Measurements from ENCODE around the gene PPP3R1. TPM values are rescaled to one million over a fixed set of nuclear protein-coding genes. Genes with fewer than 3 reads are reported as not detected.

Gene PPP3R1
- total RNA-seq, 5 donors from 2014 or later (not counting 1 experiment from before 2014, with no cell fraction given), result 53.2 to 65.0 (median 57.7) TPM

DNA sequence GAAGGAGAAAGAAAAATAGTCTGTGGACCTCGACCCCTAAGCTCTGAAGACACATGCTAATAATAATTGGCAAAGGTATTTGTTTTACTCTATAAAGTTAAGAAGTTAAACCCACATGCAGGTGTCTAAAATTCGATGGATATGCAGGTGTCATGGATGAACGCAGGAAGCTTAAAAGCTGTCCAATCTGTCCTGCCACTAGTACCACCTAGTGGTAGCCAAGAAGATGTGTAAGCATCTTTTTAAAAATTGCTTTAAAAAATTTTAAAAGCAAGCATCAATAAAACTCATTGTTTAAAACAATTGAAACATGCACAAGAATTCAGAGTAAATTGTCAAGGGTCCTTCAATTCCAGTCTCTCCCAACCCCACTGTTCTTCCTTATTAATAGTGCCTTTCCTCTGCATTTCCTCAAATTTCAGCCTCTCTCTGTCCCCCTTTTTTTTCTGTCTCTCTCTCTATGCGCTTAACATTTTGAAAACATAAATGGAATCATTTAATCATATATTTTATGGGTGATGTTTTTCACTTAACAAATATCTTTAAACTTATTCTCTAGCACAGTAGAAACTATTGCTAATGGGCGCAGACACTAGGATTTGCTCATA, 30.6 kb upstream of the PPP3R1 start:
- no peak overlapping the region for H3K4me3 ChIP-seq (ENCODE audit: control insufficient read depth in 1 of 2, extremely low read depth in 1 of 2, low read length in 1 of 2)
- DNase-seq, result peak in 14 of 35 experiments; percentile 2 to 67 (median 13)
- H3K9me3 ChIP-seq, result no peaks in the 10 kb centered on the region
- no peak overlapping the region for H3K4me3 Mint-ChIP-seq
- H3K36me3 ChIP-seq (ENCODE audit: control insufficient read depth in 2 of 2, extremely low read depth in 1 of 2, insufficient read depth in 1 of 2, low read length in 1 of 2), result no peaks in the 10 kb centered on the region
- no peak overlapping the region for H3K27ac Mint-ChIP-seq
- H3K27me3 Mint-ChIP-seq, result peaks cover 24% of the 10 kb centered on the region in 2 donors
- no peak overlapping the region for H3K27ac ChIP-seq (ENCODE audit: low read length)
- ChIA-PET POLR2A (no interaction called here), CTCF (interaction anchor here (0.7 to 4.6 kb wide), 18 partner anchors 9 to 163 kb away, joined by 3 to 48 read pairs (median 4); no protein-coding TSS in a partner anchor)
- peaks cover 0 to 7% of the 10 kb centered on the region in 2 experiments for H3K27me3 ChIP-seq (replicated peaks in 1 of 2; ENCODE audit: control insufficient read depth in 2 of 2, extremely low read depth in 1 of 2, insufficient read depth in 2 of 2, low read length in 1 of 2)
- H3K9me3 Mint-ChIP-seq, result no peaks in the 10 kb centered on the region
- peaks cover 0 to 5% (median 5%) of the 10 kb centered on the region in 3 donors for H3K4me1 Mint-ChIP-seq
- ATAC-seq (replicated peaks in 1 of 4), result peak in 3 of 4 experiments; percentile 32 to 69 (median 54)
- no peaks in the 10 kb centered on the region for H3K36me3 Mint-ChIP-seq
- H3K4me1 ChIP-seq (ENCODE audit: control insufficient read depth in 1 of 2, extremely low read depth in 1 of 2, insufficient read depth in 2 of 2, low read length in 2 of 2), result no peaks in the 10 kb centered on the region
- WGBS (ENCODE audit: insufficient coverage), result no CpG with 5 or more reads among the region's 5 CpGs

DNA sequence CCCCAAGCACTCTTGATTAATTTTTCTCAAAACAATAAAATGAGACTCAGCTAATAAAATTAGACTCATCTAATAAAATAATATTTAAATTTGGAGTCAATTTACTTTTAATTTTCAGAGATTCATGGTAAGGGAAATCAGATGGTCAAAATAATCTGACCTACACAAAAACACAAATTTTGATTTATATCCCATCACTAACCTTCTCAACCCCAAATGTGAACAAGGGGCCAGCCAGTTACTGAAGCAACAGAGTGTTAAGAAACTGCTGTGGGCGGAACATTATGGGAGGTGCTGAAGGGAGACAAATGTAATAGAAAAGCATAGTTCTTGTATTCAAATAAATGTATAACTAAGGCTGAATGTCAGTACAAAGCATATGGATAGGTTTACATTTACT, 28.5 kb upstream of the PPP3R1 start:
- H3K4me1 ChIP-seq (ENCODE audit: control insufficient read depth in 1 of 2, extremely low read depth in 1 of 2, insufficient read depth in 2 of 2, low read length in 2 of 2), result no peaks in the 10 kb centered on the region
- no peak overlapping the region for H3K4me3 ChIP-seq (ENCODE audit: control insufficient read depth in 1 of 2, extremely low read depth in 1 of 2, low read length in 1 of 2)
- WGBS (ENCODE audit: insufficient coverage), result no CpG with 5 or more reads among the region's 1 CpG
- no peaks in the 10 kb centered on the region for H3K9me3 Mint-ChIP-seq
- H3K4me3 Mint-ChIP-seq, result no peak overlapping the region
- H3K27me3 Mint-ChIP-seq, result peaks cover 18 to 33% of the 10 kb centered on the region in 2 donors
- H3K4me1 Mint-ChIP-seq, result peaks cover 0 to 5% (median 5%) of the 10 kb centered on the region in 3 donors
- DNase-seq (no peak), ATAC-seq (replicated peaks in 1 of 4) (no peak)
- ChIA-PET POLR2A (interaction anchor here in 1 of 2 donors (0.6 kb wide), 1 partner anchor 9 kb away, joined by 7 read pairs; no protein-coding TSS in a partner anchor), CTCF (interaction anchor here in 1 of 2 donors (0.7 to 2.2 kb wide), 3 partner anchors 8 to 158 kb away, joined by 3 to 9 read pairs (median 3); no protein-coding TSS in a partner anchor)
- H3K27ac Mint-ChIP-seq, result no peak overlapping the region
- no peaks in the 10 kb centered on the region for H3K36me3 ChIP-seq (ENCODE audit: control insufficient read depth in 2 of 2, extremely low read depth in 1 of 2, insufficient read depth in 1 of 2, low read length in 1 of 2)
- no peak overlapping the region for H3K27ac ChIP-seq (ENCODE audit: low read length)
- peaks cover 0 to 9% of the 10 kb centered on the region in 2 experiments for H3K27me3 ChIP-seq (replicated peaks in 1 of 2; ENCODE audit: control insufficient read depth in 2 of 2, extremely low read depth in 1 of 2, insufficient read depth in 2 of 2, low read length in 1 of 2)
- H3K36me3 Mint-ChIP-seq, result no peaks in the 10 kb centered on the region
- no peaks in the 10 kb centered on the region for H3K9me3 ChIP-seq

DNA sequence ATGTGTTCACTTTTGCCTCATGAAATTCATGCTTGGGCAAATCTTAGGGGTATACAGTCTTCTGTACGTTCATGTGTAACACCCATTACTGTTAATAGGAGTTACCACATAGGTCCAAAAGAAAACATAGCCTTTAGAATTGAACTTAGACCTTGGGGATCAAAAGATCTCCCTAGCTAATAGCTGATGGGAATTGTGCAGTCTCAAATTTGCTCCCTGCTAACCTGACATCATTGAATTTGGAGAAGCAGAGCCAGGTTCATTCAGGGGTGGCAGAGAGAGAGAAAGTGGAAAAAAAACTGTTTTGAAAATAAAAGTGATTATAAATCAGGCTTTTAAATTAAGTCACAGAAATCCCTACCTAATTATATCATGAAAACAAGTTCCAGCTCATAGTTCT, 28.0 kb upstream of the PPP3R1 start:
- H3K27me3 Mint-ChIP-seq, result peaks cover 18 to 34% of the 10 kb centered on the region in 2 donors
- POLR2A ChIA-PET, result no interaction called here
- H3K9me3 Mint-ChIP-seq, result no peaks in the 10 kb centered on the region
- Histone ChIP-seq H3K36me3 (ENCODE audit: control insufficient read depth in 2 of 2, extremely low read depth in 1 of 2, insufficient read depth in 1 of 2, low read length in 1 of 2) (no peaks in the 10 kb centered on the region), H3K4me1 (ENCODE audit: control insufficient read depth in 1 of 2, extremely low read depth in 1 of 2, insufficient read depth in 2 of 2, low read length in 2 of 2) (no peaks in the 10 kb centered on the region), H3K27ac (ENCODE audit: low read length) (no peak overlapping the region), H3K9me3 (no peaks in the 10 kb centered on the region), H3K4me3 (ENCODE audit: control insufficient read depth in 1 of 2, extremely low read depth in 1 of 2, low read length in 1 of 2) (no peak overlapping the region), H3K27me3 (replicated peaks in 1 of 2; ENCODE audit: control insufficient read depth in 2 of 2, extremely low read depth in 1 of 2, insufficient read depth in 2 of 2, low read length in 1 of 2) (peaks cover 0 to 9% of the 10 kb centered on the region in 2 experiments)
- no peak overlapping the region for H3K4me3 Mint-ChIP-seq
- H3K36me3 Mint-ChIP-seq, result no peaks in the 10 kb centered on the region
- DNase-seq (no peak), ATAC-seq (replicated peaks in 1 of 4) (no peak)
- CTCF ChIA-PET, result interaction anchor here in 1 of 2 donors (0.7 to 2.2 kb wide), 3 partner anchors 8 to 157 kb away, joined by 3 to 9 read pairs (median 3); no protein-coding TSS in a partner anchor
- H3K4me1 Mint-ChIP-seq, result peaks cover 0 to 5% (median 5%) of the 10 kb centered on the region in 3 donors
- no peak overlapping the region for H3K27ac Mint-ChIP-seq
- no CpG with 5 or more reads among the region's 1 CpG for WGBS (ENCODE audit: insufficient coverage)

DNA sequence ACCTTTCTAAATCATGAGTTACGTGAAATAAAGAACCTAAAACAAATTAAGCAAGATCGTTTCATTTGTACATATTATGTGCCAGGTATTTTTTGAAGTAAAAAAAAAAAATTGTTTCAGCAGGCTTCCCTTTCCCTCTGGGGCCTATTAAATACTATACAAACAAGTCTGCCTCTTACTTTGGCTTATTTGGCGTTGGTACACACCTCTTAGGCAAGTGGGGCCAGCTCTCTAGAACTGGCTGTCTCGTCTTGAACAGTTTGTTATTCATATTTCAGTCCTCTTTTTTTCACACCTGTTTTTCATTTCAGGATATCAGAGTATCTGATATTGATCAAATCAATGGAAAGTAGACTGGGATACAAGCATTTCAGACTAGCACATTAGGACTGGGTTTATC, 27.4 kb upstream of the PPP3R1 start:
- no peak overlapping the region for H3K27ac ChIP-seq (ENCODE audit: low read length)
- H3K27me3 Mint-ChIP-seq, result peaks cover 18 to 33% of the 10 kb centered on the region in 2 donors
- no peak overlapping the region for H3K4me3 ChIP-seq (ENCODE audit: control insufficient read depth in 1 of 2, extremely low read depth in 1 of 2, low read length in 1 of 2)
- no peaks in the 10 kb centered on the region for H3K9me3 Mint-ChIP-seq
- no peak overlapping the region for H3K27ac Mint-ChIP-seq
- WGBS (ENCODE audit: insufficient coverage), result 63% methylated on average over 2 of the region's 4 CpGs
- no peak overlapping the region for H3K4me3 Mint-ChIP-seq
- POLR2A ChIA-PET, result interaction anchor here in 1 of 2 donors (0.6 to 0.8 kb wide), 3 partner anchors 9 to 150 kb away, joined by 3 read pairs; partner anchors contain the start of gene PNO1
- no peaks in the 10 kb centered on the region for H3K36me3 Mint-ChIP-seq
- no peak for ATAC-seq (replicated peaks in 1 of 4)
- no peaks in the 10 kb centered on the region for H3K9me3 ChIP-seq
- H3K4me1 Mint-ChIP-seq, result peaks cover 0 to 5% (median 5%) of the 10 kb centered on the region in 3 donors
- H3K27me3 ChIP-seq (replicated peaks in 1 of 2; ENCODE audit: control insufficient read depth in 2 of 2, extremely low read depth in 1 of 2, insufficient read depth in 2 of 2, low read length in 1 of 2), result peaks cover 0 to 9% of the 10 kb centered on the region in 2 experiments
- H3K4me1 ChIP-seq (ENCODE audit: control insufficient read depth in 1 of 2, extremely low read depth in 1 of 2, insufficient read depth in 2 of 2, low read length in 2 of 2), result no peaks in the 10 kb centered on the region
- H3K36me3 ChIP-seq (ENCODE audit: control insufficient read depth in 2 of 2, extremely low read depth in 1 of 2, insufficient read depth in 1 of 2, low read length in 1 of 2), result no peaks in the 10 kb centered on the region
- DNase-seq, result no peak
- CTCF ChIA-PET, result interaction anchor here in 1 of 2 donors (2.2 kb wide), 1 partner anchor 83 kb away, joined by 9 read pairs; no protein-coding TSS in a partner anchor

DNA sequence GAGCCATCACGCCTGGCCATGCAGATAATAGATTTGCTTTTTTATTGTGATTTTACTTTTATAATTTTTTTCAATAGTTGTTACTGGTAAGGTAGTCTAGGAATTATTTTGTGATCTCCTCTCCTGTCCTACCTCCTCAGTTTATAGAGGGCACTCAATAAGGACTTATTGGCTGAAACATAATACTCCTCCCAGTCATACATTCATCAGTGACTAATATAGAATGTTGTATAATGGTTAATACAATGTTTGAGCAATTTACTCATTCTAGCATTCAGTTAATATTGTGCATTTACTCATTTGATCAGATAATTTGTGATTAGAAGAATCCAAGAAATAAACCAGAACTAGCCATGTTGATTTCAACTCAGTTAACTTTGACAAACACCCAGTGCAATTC, 25.8 kb upstream of the PPP3R1 start:
- no peak overlapping the region for H3K27ac Mint-ChIP-seq
- no peaks in the 10 kb centered on the region for H3K9me3 Mint-ChIP-seq
- Histone ChIP-seq H3K9me3 (no peaks in the 10 kb centered on the region), H3K4me3 (ENCODE audit: control insufficient read depth in 1 of 2, extremely low read depth in 1 of 2, low read length in 1 of 2) (no peak overlapping the region), H3K27ac (ENCODE audit: low read length) (no peak overlapping the region), H3K4me1 (ENCODE audit: control insufficient read depth in 1 of 2, extremely low read depth in 1 of 2, insufficient read depth in 2 of 2, low read length in 2 of 2) (no peaks in the 10 kb centered on the region), H3K36me3 (ENCODE audit: control insufficient read depth in 2 of 2, extremely low read depth in 1 of 2, insufficient read depth in 1 of 2, low read length in 1 of 2) (no peaks in the 10 kb centered on the region), H3K27me3 (replicated peaks in 1 of 2; ENCODE audit: control insufficient read depth in 2 of 2, extremely low read depth in 1 of 2, insufficient read depth in 2 of 2, low read length in 1 of 2) (peaks cover 0 to 9% of the 10 kb centered on the region in 2 experiments)
- peaks cover 0 to 5% (median 5%) of the 10 kb centered on the region in 3 donors for H3K4me1 Mint-ChIP-seq
- no peak for ATAC-seq (replicated peaks in 1 of 4)
- DNase-seq, result no peak
- CTCF ChIA-PET, result no interaction called here
- POLR2A ChIA-PET, result no interaction called here
- H3K36me3 Mint-ChIP-seq, result no peaks in the 10 kb centered on the region
- no peak overlapping the region for H3K4me3 Mint-ChIP-seq
- peaks cover 13 to 35% of the 10 kb centered on the region in 2 donors for H3K27me3 Mint-ChIP-seq
- no CpG with 5 or more reads among the region's 1 CpG for WGBS (ENCODE audit: insufficient coverage)

DNA sequence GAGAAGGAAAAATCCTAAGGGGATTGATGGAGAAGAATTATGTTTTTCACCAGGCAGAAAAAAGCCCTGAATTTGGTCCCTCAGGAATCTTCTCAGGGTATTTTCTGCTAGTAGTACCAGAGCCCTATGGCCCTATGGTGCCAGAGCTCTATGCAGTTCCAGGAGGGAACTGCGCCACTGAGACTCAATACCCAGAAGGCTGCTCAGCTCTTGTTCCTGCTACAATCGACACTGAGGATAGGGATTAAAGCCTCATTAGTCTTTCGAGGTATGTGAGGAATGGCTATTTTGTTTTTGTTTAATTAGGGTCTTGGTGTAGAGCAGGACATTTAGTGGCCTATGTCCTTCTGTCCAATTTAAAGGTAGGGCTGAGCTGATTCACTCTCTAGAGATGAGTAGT, 21.7 kb upstream of the PPP3R1 start:
- H3K9me3 ChIP-seq, result no peaks in the 10 kb centered on the region
- Mint-ChIP-seq H3K27me3 (peaks cover 8 to 24% of the 10 kb centered on the region in 2 donors), H3K27ac (no peak overlapping the region), H3K36me3 (no peaks in the 10 kb centered on the region), H3K4me1 (no peaks in the 10 kb centered on the region), H3K9me3 (no peaks in the 10 kb centered on the region), H3K4me3 (no peak overlapping the region)
- H3K4me3 ChIP-seq (ENCODE audit: control insufficient read depth in 1 of 2, extremely low read depth in 1 of 2, low read length in 1 of 2), result no peak overlapping the region
- H3K27me3 ChIP-seq (replicated peaks in 1 of 2; ENCODE audit: control insufficient read depth in 2 of 2, extremely low read depth in 1 of 2, insufficient read depth in 2 of 2, low read length in 1 of 2), result peaks cover 0 to 2% of the 10 kb centered on the region in 2 experiments
- H3K4me1 ChIP-seq (ENCODE audit: control insufficient read depth in 1 of 2, extremely low read depth in 1 of 2, insufficient read depth in 2 of 2, low read length in 2 of 2), result no peaks in the 10 kb centered on the region
- ATAC-seq (replicated peaks in 1 of 4), result no peak
- DNase-seq, result no peak
- ChIA-PET POLR2A (no interaction called here), CTCF (interaction anchor here (0.5 to 1.4 kb wide), 3 partner anchors 22 to 602 kb away, joined by 3 to 5 read pairs (median 3); partner anchors contain the start of gene PPP3R1 (in 1 of the 2))
- no peak overlapping the region for H3K27ac ChIP-seq (ENCODE audit: low read length)
- WGBS (ENCODE audit: insufficient coverage), result 100% methylated on average over 1 of the region's 3 CpGs
- H3K36me3 ChIP-seq (ENCODE audit: control insufficient read depth in 2 of 2, extremely low read depth in 1 of 2, insufficient read depth in 1 of 2, low read length in 1 of 2), result no peaks in the 10 kb centered on the region

Data from T-cell (primary cell).